Large intestine (tissue), 3 donors: ENCODE data around the gene ZNF682. TPM values are rescaled to one million over a fixed set of nuclear protein-coding genes. Genes with fewer than 3 reads are reported as not detected.
"Not testable (repeated sequence)": the region's sequence is repeated elsewhere in the genome, so short reads cannot be mapped to it uniquely, and the experiment has no call there.

Experiments used
- DNase-seq, 2 donors: peaks; one replicate each; pipeline versions ENCODE4 v3.0.0 to v3.0.0-alpha.2; 2013
- H3K27ac ChIP-seq: one replicate; pipeline ENCODE4 v1.5.1; 2013; ENCODE audit warnings: low read length
- H3K27me3 ChIP-seq: 2 replicates; pipeline ENCODE4 v1.6.1; 2013; ENCODE audit warnings: low read length; ENCODE audit not compliant: control insufficient read depth, insufficient read depth
- H3K36me3 ChIP-seq: 2 replicates; pipeline ENCODE4 v1.6.1; 2013; ENCODE audit warnings: low read length; ENCODE audit not compliant: control insufficient read depth, insufficient read depth
- H3K4me1 ChIP-seq: one replicate; pipeline ENCODE4 v1.6.1; 2013; ENCODE audit warnings: low read length; ENCODE audit not compliant: control insufficient read depth, insufficient read depth
- H3K4me3 ChIP-seq: one replicate; pipeline ENCODE4 v1.5.1; 2013; ENCODE audit warnings: low read length
- H3K9me3 ChIP-seq: one replicate; pipeline ENCODE4 v1.6.1; 2013; ENCODE audit warnings: mild to moderate bottlenecking, low read depth, low read length, moderate library complexity; ENCODE audit not compliant: control insufficient read depth
- WGBS: methylation state at CpG from one replicate; pipeline ENCODE4 v1.1.5; 2013; ENCODE audit warnings: low lambda C conversion rate; ENCODE audit not compliant: insufficient coverage; 5-methylcytosine and 5-hydroxymethylcytosine counted together
- polyA plus RNA-seq: library from polyadenylated mRNA; unstranded; fragments of 120-200 nt; gene quantifications from one replicate; pipeline ENCODE4 v1.2.1, GENCODE V29; 2013

Gene ZNF682
- polyA plus RNA-seq, 1 donor: 12.0 TPM

DNA sequence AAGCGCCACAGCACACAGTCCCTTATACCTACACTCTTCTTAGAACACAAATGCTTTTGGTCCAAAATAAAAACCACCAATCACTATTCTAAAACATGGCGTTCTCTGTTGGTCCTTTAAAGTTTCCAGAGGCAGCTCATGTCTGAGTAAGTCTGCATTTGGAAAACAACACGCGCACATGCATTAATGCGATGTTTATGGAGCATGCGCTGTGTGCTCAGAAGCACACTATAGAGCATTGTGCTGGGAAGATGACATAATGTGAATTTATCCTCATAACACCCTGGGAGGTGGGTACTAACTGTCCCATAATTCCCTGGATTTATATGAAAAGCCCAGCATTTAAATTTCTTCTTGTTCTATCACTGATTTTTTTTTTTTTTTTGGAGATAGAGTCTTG is 10.7 kb downstream of the ZNF682 start:
- H3K9me3 ChIP-seq: no peaks in the 10 kb centered on the region
- peaks cover 16% of the 10 kb centered on the region for H3K36me3 ChIP-seq
- no peaks in the 10 kb centered on the region for H3K4me1 ChIP-seq
- H3K27me3 ChIP-seq: no peaks in the 10 kb centered on the region
- no peak overlapping the region for H3K4me3 ChIP-seq
- H3K27ac ChIP-seq: no peak overlapping the region
- no peak for DNase-seq
- no CpG with 5 or more reads among the region's 6 CpGs for WGBS

DNA sequence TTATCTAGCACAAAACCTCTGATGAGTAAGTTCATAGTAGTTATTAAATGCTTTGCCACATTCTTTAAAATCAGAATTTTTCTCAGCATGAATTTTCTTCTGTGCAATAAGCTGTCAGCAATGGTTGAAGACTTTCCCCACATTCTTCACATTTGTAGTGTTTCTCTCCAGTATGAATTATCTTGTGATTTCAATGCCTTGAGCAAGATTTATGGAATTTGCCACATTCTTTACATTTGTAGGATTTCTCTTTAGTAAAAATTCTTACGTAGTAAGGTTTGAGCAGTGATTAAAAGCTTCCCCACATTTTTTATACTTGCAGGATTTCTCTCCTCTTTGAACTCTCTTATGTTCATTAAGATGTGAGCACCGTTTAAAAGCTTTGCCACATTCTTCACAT is 33.6 kb downstream of the ZNF682 start:
- no peak for DNase-seq
- H3K27ac ChIP-seq: no peak overlapping the region
- H3K36me3 ChIP-seq: peaks cover 19% of the 10 kb centered on the region
- no peak overlapping the region for H3K4me3 ChIP-seq
- no peaks in the 10 kb centered on the region for H3K4me1 ChIP-seq
- 100% methylated on average over 2 of the region's 2 CpGs for WGBS
- H3K27me3 ChIP-seq: no peaks in the 10 kb centered on the region
- peaks cover 24% of the 10 kb centered on the region for H3K9me3 ChIP-seq

DNA sequence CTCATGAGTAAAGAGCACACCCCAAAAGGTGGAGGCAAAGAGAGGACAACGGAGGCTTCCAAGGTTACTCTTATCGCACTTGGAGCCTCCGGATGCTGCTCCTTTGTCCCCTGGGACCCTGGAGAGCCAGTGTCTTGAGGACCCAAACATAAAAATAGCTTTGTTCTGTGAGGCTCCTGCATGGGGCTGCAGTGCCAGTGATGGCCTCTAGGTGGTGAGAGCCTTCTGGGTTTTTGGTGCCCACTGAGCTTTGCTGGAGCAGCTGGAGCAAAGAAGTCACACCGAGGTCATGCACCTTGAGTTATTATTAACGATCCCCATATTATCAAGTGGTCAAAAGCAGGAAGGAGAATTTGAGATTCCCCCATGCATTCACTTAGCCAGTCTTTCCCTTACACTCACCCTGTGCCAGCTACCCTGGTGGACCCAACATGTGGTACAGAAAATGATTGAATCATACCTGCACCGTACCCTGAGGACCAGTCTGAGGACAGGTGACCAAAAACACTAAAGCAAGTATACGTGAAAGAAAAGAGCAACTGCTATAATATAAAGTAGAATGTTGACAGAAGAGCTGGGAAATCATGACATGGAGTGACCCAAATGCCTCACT is 41.5 kb downstream of the ZNF682 start:
- Histone ChIP-seq H3K27ac (no peak overlapping the region), H3K27me3 (no peaks in the 10 kb centered on the region), H3K4me1 (no peaks in the 10 kb centered on the region), H3K4me3 (no peak overlapping the region), H3K36me3 (no peaks in the 10 kb centered on the region), H3K9me3 (peaks cover 5% of the 10 kb centered on the region)
- no peak for DNase-seq
- 80% methylated on average over 1 of the region's 7 CpGs for WGBS

- H3K27ac ChIP-seq: no peak overlapping the region
- WGBS: 90% methylated on average over 2 of the region's 4 CpGs
- H3K36me3 ChIP-seq: no peaks in the 10 kb centered on the region
- H3K27me3 ChIP-seq: no peaks in the 10 kb centered on the region
- H3K4me3 ChIP-seq: no peak overlapping the region
- H3K9me3 ChIP-seq: peaks cover 11% of the 10 kb centered on the region
- H3K4me1 ChIP-seq: no peaks in the 10 kb centered on the region
- DNase-seq: no peak
These were observed 72.4 kb downstream of the ZNF682 start for GRCh38 chr19:19966862-19967261.

DNA sequence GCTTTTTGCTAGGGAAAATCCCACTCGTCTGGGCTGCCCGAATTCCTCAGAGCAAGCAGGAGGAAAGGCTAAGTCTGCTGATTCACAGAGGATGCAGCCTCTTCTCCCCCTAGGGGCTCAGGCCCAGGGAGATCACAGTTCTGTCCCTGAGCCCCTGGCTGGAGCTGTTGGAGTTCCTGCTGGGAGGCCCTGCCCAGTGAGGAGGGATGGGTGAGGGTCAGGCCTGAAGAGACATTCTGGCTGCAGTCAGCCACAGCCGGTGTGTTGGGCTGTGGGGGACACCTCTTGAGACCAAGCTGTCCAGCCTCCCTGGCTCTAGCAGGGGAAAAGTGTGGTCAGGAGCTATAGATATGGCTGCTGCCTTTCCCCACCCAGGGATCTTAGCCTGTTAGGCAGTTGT is 73.2 kb downstream of the ZNF682 start:
- H3K4me3 ChIP-seq, H3K27me3 ChIP-seq, H3K36me3 ChIP-seq, H3K27ac ChIP-seq, DNase-seq, H3K4me1 ChIP-seq: not testable (repeated sequence)
- WGBS: 100% methylated on average over 1 of the region's 3 CpGs
- peaks cover 11% of the 10 kb centered on the region for H3K9me3 ChIP-seq

DNA sequence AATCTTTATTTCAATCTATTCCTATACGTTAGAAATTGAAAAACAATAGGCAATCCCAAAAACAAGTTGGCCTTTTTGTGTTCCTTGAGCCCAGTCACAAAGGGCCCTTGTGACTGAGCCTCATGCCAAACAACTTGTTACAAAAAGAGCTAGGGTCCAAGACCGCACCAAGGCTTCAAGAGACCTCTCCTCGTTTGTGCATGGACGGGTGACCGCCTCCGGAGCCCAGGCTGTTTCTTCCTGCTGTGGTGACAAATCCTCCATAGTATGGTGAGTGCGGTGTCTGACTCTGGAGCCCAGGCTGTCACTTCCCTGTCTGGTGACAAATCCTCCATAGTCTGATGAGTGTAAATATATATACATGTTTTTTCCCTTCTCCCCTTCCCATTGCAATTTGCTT is 74.9 kb downstream of the ZNF682 start:
- Histone ChIP-seq H3K27me3 (no peaks in the 10 kb centered on the region), H3K9me3 (peaks cover 8% of the 10 kb centered on the region), H3K27ac (no peak overlapping the region), H3K4me1 (no peaks in the 10 kb centered on the region), H3K4me3 (no peak overlapping the region), H3K36me3 (no peaks in the 10 kb centered on the region)
- WGBS: no CpG with 5 or more reads among the region's 7 CpGs
- DNase-seq: no peak

- not testable (repeated sequence) for H3K9me3 ChIP-seq, H3K36me3 ChIP-seq, H3K4me3 ChIP-seq, H3K27me3 ChIP-seq, H3K4me1 ChIP-seq, H3K27ac ChIP-seq
- DNase-seq: peak; percentile 42 to 55
- WGBS: no CpG with 5 or more reads among the region's 9 CpGs
These were observed 80.0 kb downstream of the ZNF682 start for GRCh38 chr19:19959151-19959799.

DNA sequence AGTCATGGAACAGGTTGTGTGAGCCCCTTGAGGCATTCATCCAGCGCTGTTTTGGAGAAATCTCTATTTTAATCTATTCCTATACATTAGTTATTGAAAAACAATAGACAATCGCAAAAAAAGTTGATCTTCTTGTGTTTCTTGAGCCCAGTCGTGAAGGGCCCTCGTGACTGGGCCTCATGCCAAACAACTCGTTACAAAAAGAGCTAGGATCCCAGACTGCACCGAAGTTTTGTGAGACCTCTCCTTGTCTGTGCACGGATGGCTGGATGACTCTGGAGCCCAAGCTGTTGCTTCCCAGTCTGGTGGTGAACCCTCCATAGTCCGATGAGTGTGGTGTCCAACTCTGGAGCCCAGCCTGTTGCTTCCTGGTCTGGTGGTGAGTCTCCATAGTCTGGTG is 81.5 kb downstream of the ZNF682 start:
- not testable (repeated sequence) for H3K4me3 ChIP-seq, H3K9me3 ChIP-seq, H3K27me3 ChIP-seq, DNase-seq, H3K27ac ChIP-seq, H3K36me3 ChIP-seq, H3K4me1 ChIP-seq
- no CpG with 5 or more reads among the region's 8 CpGs for WGBS

GRCh38 chr19:19956434-19957075 is 82.8 kb downstream of the ZNF682 start:
- no CpG with 5 or more reads among the region's 15 CpGs for WGBS
- Histone ChIP-seq H3K27ac (no peak overlapping the region), H3K4me3 (no peak overlapping the region), H3K4me1 (no peaks in the 10 kb centered on the region), H3K36me3 (no peaks in the 10 kb centered on the region), H3K27me3 (no peaks in the 10 kb centered on the region), H3K9me3 (no peaks in the 10 kb centered on the region)
- DNase-seq: no peak

DNA sequence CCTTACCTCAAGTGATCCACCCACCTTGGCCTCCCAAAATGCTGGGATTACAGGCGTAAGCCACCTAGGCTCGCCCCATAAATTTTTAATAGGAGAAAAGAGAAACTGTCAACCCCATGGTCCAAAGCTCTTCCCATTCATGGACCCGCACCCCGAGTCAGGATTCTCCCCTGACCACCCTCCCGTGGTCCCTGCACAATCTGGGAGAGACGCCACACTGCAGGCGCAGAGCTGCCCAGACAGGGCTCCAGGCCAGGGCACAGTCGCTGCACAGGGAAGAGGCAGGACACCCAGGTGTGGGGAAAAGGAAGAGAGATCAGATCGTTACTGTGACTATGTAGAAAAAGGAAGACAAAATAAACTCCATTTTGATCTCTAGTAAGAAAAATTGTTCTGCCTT is 84.1 kb downstream of the ZNF682 start:
- H3K27ac ChIP-seq: no peak overlapping the region
- no peaks in the 10 kb centered on the region for H3K36me3 ChIP-seq

More for the DNA sequence above, 84.1 kb downstream of the ZNF682 start:
- WGBS: no CpG with 5 or more reads among the region's 9 CpGs
- DNase-seq: no peak
- Histone ChIP-seq H3K9me3 (no peaks in the 10 kb centered on the region), H3K4me1 (no peaks in the 10 kb centered on the region), H3K27me3 (no peaks in the 10 kb centered on the region), H3K4me3 (no peak overlapping the region)
